GM04503 (cell line): ENCODE measurements around the gene SCYGR4.

Experiments
- DNase-seq: peaks from one replicate; pipeline ENCODE4 v3.0.0-alpha.2; 2012; ENCODE audit warnings: low read depth

Gene SCYGR4

GRCh38 chr2:227614246-227614645, 3.1 kb upstream of the SCYGR4 start:
- no peak for DNase-seq

- no peak for DNase-seq
Observed at GRCh38 chr2:227614740-227615139, 2.6 kb upstream of the SCYGR4 start, which contains the start of gene SCYGR3. TSS of gene SCYGR3 (minus strand) at chr2:227614840. CDS start at chr2:227614840, 0 bp downstream.

GRCh38 chr2:227615181-227615580, 2.1 kb upstream of the SCYGR4 start:
- DNase-seq: no peak

GRCh38 chr2:227615906-227616305, 1.4 kb upstream of the SCYGR4 start:
- DNase-seq: no peak

- DNase-seq: no peak
Observed at GRCh38 chr2:227616631-227617030, 667 bp upstream of the SCYGR4 start.

- DNase-seq: peak; percentile 29
Observed at GRCh38 chr2:227623226-227623625, 5.9 kb downstream of the SCYGR4 start.

GRCh38 chr2:227625420-227625819, 8.1 kb downstream of the SCYGR4 start:
- no peak for DNase-seq

GRCh38 chr2:227626580-227627151, 9.4 kb downstream of the SCYGR4 start:
- no peak for DNase-seq

GRCh38 chr2:227627769-227628168, 10.5 kb downstream of the SCYGR4 start:
- DNase-seq: no peak

- DNase-seq: no peak
Observed at GRCh38 chr2:227629435-227629834, 12.1 kb downstream of the SCYGR4 start.

- no peak for DNase-seq
Observed at GRCh38 chr2:227630322-227630721, 13.0 kb downstream of the SCYGR4 start.

- no peak for DNase-seq
Observed at GRCh38 chr2:227632827-227633226, 15.5 kb downstream of the SCYGR4 start.

- DNase-seq: no peak
Observed at GRCh38 chr2:227634201-227634600, 16.9 kb downstream of the SCYGR4 start.

GRCh38 chr2:227642656-227643055, 25.4 kb downstream of the SCYGR4 start:
- no peak for DNase-seq

- no peak for DNase-seq
Observed at GRCh38 chr2:227643990-227644551, 26.8 kb downstream of the SCYGR4 start.

- peak; percentile 17 for DNase-seq
Observed at GRCh38 chr2:227653419-227653818, 36.1 kb downstream of the SCYGR4 start.

GRCh38 chr2:227654426-227654825, 37.1 kb downstream of the SCYGR4 start:
- no peak for DNase-seq

GRCh38 chr2:227655454-227655853, 38.2 kb downstream of the SCYGR4 start:
- DNase-seq: peak; percentile 69

GRCh38 chr2:227657199-227657845, 40.0 kb downstream of the SCYGR4 start:
- DNase-seq: no peak

- no peak for DNase-seq
Observed at GRCh38 chr2:227661025-227661649, 43.8 kb downstream of the SCYGR4 start.

- DNase-seq: no peak
Observed at GRCh38 chr2:227661827-227662226, 44.5 kb downstream of the SCYGR4 start.

GRCh38 chr2:227665189-227665940, 48.1 kb downstream of the SCYGR4 start:
- no peak for DNase-seq
